ENCODE results near the gene ZIK1. TPM values are rescaled to one million over a fixed set of nuclear protein-coding genes. Genes with fewer than 3 reads are reported as not detected.
A peak's percentile ranks its signal among the peaks of the same experiment; 100 is the strongest.

ZIK1 gene
- total and polyA plus RNA-seq, 4 donors: 1.0 to 13.8 (median 3.5) TPM

GRCh38 chr19:57566396-57567265 is 17.3 kb upstream of the ZIK1 start:
- ATAC-seq (ENCODE audit: insufficient read depth, low FRiP score) (no peak), DNase-seq (peak in 1 of 3 donors; percentile 24)
- no peak for TF ChIP-seq CTCF (IDR thresholded peaks at IDR 0.05; ENCODE audit: control extremely low read depth, extremely low read depth)
- Histone ChIP-seq H3K27ac (ENCODE audit: low read depth in 1 of 2, low read length in 1 of 2) (no peak overlapping the region), H3K4me1 (ENCODE audit: control insufficient read depth in 5 of 5, insufficient read depth in 5 of 5, low read length in 5 of 5) (no peaks in the 10 kb centered on the region), H3K27me3 (ENCODE audit: control insufficient read depth in 3 of 3, insufficient read depth in 3 of 3, low read length in 2 of 3) (no peaks in the 10 kb centered on the region), H3K9me3 (ENCODE audit: control insufficient read depth in 4 of 4, insufficient read depth in 3 of 4, low read length in 3 of 4) (peaks cover 4 to 74% (median 38%) of the 10 kb centered on the region in 4 donors), H3K36me3 (ENCODE audit: control insufficient read depth in 4 of 4, insufficient read depth in 4 of 4, low read length in 4 of 4) (peaks cover 0 to 15% (median 5%) of the 10 kb centered on the region in 4 donors), H3K4me3 (no peak overlapping the region), H3K9ac (ENCODE audit: insufficient read depth in 1 of 2, low read length in 2 of 2) (no peak overlapping the region)
- WGBS, 2 donors: 51 to 54% methylated on average over 7 of the region's 7 CpGs

DNA sequence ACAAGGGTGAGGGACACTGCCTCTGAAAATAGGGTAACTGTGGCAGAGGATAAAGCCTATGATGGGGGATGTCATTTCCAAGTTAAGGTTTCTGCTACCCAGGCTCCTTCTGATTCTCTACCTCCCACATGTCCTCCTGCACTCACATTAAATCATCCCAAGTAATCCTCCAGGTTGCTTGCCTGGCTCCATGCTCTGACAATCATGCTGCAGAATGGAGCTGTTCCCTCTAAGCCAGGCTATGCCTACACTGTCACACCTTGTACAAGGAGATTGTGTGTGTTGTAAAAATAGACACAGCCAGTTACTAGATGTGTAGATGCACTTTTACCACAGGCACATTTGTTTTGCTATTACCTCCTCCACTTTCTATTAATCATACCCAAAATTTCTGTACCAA is 13.2 kb upstream of the ZIK1 start:
- no peak overlapping the region for H3K9ac ChIP-seq (ENCODE audit: insufficient read depth in 1 of 2, low read length in 2 of 2)
- no peak for TF ChIP-seq CTCF (IDR thresholded peaks at IDR 0.05; ENCODE audit: control extremely low read depth, extremely low read depth)
- no peak for DNase-seq
- no peak overlapping the region for H3K4me3 ChIP-seq
- peaks cover 33 to 55% (median 45%) of the 10 kb centered on the region in 4 donors for H3K36me3 ChIP-seq (ENCODE audit: control insufficient read depth in 4 of 4, insufficient read depth in 4 of 4, low read length in 4 of 4)
- peaks cover 26 to 84% (median 58%) of the 10 kb centered on the region in 4 donors for H3K9me3 ChIP-seq (ENCODE audit: control insufficient read depth in 4 of 4, insufficient read depth in 3 of 4, low read length in 3 of 4)
- no peak overlapping the region for H3K27ac ChIP-seq (ENCODE audit: low read depth in 1 of 2, low read length in 1 of 2)
- H3K4me1 ChIP-seq (ENCODE audit: control insufficient read depth in 5 of 5, insufficient read depth in 5 of 5, low read length in 5 of 5): no peaks in the 10 kb centered on the region
- no peaks in the 10 kb centered on the region for H3K27me3 ChIP-seq (ENCODE audit: control insufficient read depth in 3 of 3, insufficient read depth in 3 of 3, low read length in 2 of 3)
- no peak for ATAC-seq (ENCODE audit: insufficient read depth, low FRiP score)

GRCh38 chr19:57572415-57572947 is 11.5 kb upstream of the ZIK1 start:
- H3K27me3 ChIP-seq (ENCODE audit: control insufficient read depth in 3 of 3, insufficient read depth in 3 of 3, low read length in 2 of 3): no peaks in the 10 kb centered on the region
- no peak overlapping the region for H3K27ac ChIP-seq (ENCODE audit: low read depth in 1 of 2, low read length in 1 of 2)
- ATAC-seq (ENCODE audit: insufficient read depth, low FRiP score) (no peak), DNase-seq (no peak)
- TF ChIP-seq CTCF (IDR thresholded peaks at IDR 0.05; ENCODE audit: control extremely low read depth, extremely low read depth): no peak
- peaks cover 40 to 73% (median 55%) of the 10 kb centered on the region in 4 donors for H3K36me3 ChIP-seq (ENCODE audit: control insufficient read depth in 4 of 4, insufficient read depth in 4 of 4, low read length in 4 of 4)
- peaks cover 24 to 86% (median 60%) of the 10 kb centered on the region in 4 donors for H3K9me3 ChIP-seq (ENCODE audit: control insufficient read depth in 4 of 4, insufficient read depth in 3 of 4, low read length in 3 of 4)
- H3K9ac ChIP-seq (ENCODE audit: insufficient read depth in 1 of 2, low read length in 2 of 2): no peak overlapping the region
- H3K4me3 ChIP-seq: no peak overlapping the region
- WGBS, 2 donors: 98% methylated on average over 3 of the region's 3 CpGs
- H3K4me1 ChIP-seq (ENCODE audit: control insufficient read depth in 5 of 5, insufficient read depth in 5 of 5, low read length in 5 of 5): peaks cover 0 to 4% (median 0%) of the 10 kb centered on the region in 5 donors

All from lung (tissue), 12 donors.